WI38 (cell line): ENCODE measurements around the gene ANO8.
"Not testable (repeated sequence)": the region's sequence is repeated elsewhere in the genome, so short reads cannot be mapped to it uniquely, and the experiment has no call there.

Experiments used
- H3K4me3 ChIP-seq: 2 replicates; pipeline ENCODE4 v1.5.1; 2011; ENCODE audit warnings: low read depth, mild to moderate bottlenecking, control low read depth, low read length
- CTCF ChIP-seq: IDR thresholded peaks from 2 replicates; pipeline ENCODE4 v1.5.1; 2012; ENCODE audit warnings: low read depth, mild to moderate bottlenecking, control low read depth, low read length

ANO8 gene

DNA sequence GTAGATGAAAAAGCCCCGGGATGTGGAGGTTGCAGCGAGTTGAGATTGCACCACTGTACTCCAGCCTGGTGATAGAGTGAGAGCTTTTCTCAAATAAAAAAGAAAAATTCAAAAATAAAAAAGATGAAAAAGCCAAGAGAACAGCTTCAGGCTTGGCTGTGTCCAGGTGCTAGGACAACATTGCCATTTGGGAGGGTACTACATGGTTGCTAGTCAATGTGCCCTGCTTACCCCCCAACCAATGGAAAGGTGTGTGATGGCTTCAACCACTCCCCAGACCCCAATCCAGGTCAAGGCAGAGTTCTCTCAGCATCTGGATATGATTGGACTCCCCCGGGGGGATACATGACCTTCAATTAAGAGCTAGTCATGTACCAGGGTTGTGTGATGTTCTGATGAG is 55.2 kb downstream of the ANO8 start:
- TF ChIP-seq CTCF: no peak
- no peak overlapping the region for H3K4me3 ChIP-seq

GRCh38 chr19:17275441-17276175 is 59.0 kb downstream of the ANO8 start:
- TF ChIP-seq CTCF: no peak
- H3K4me3 ChIP-seq: no peak overlapping the region

GRCh38 chr19:17274892-17275291 is 59.8 kb downstream of the ANO8 start:
- H3K4me3 ChIP-seq: not testable (repeated sequence)
